ENCODE measurements around the gene GRSF1.
"Not testable (repeated sequence)": the region's sequence is repeated elsewhere in the genome, so short reads cannot be mapped to it uniquely, and the experiment has no call there.

Gene GRSF1

DNA sequence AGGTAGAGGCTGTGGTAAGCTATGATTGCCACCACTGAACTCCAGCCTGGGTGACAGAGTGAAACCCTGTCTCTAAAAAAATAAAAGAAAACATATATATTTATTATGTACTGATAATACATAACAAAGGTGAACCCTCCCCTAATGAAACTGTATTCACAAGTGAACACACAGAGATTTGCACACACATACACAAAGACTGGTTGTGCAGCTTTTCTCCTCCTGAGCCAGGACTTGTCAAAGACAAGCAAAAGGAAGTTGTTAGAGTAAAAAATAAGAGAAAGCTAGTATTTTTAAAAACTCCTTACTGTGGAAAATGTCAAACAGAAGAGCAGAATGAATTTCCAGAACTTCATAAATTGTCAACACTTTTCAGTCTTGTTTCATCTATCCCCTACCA, 1.5 kb upstream of the GRSF1 start:
- Mint-ChIP-seq H3K4me1 (ENCODE audit: low read depth) (peaks cover 29% of the 10 kb centered on the region), H3K4me3 (no peak overlapping the region), H3K27me3 (no peaks in the 10 kb centered on the region), H3K36me3 (peaks cover 2% of the 10 kb centered on the region), H3K27ac (peak overlapping the region; percentile 72), H3K9me3 (ENCODE audit: low read depth) (no peaks in the 10 kb centered on the region)

DNA sequence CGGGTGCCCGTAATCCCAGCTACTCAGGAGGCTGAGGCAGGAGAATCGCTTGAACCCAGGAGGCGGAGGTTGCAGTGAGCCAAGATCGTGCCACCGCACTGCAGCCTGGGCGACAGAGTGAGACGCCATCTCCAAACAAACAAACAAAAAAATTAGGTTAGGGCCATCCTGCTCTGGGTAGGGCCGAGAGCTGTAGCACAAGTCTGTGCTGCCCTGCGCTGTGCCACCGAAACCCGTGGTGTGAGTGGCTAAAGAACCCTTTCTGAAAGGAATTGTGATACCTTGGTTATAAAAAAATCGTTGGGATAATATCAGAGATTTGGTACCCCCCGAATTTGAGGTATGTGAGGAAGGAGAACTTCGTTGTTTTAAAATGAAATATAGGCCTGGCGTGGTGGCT, 941 bp upstream of the GRSF1 start:
- H3K9me3 Mint-ChIP-seq (ENCODE audit: low read depth); H3K36me3 Mint-ChIP-seq; H3K27me3 Mint-ChIP-seq; H3K4me3 Mint-ChIP-seq: not testable (repeated sequence)
- Mint-ChIP-seq H3K27ac (peak overlapping the region; percentile 16), H3K4me1 (ENCODE audit: low read depth) (peaks cover 34% of the 10 kb centered on the region)

DNA sequence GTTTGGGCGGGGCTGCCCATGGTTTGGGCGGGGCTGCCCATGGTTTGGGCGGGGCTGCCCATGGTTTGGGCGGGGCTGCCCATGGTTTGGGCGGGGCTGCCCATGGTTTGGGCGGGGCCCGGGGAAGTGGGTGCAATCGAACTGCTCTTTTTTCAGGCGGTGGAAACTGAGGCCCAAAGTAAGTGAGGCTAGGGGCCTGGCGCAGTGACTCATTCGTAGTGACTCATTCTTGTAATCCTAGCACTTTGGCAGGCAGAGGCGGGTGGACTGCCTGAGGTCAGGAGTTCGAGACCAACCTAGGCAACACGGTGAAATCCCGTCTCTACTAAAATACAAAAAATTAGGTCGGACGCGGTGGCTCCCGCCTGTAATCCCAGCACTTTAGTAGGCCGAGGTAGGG, 447 bp upstream of the GRSF1 start:
- Mint-ChIP-seq H3K27ac (peak overlapping the region; percentile 41), H3K4me3 (peak overlapping the region; percentile 55), H3K4me1 (ENCODE audit: low read depth) (peaks cover 34% of the 10 kb centered on the region)
- not testable (repeated sequence) for H3K36me3 Mint-ChIP-seq; H3K9me3 Mint-ChIP-seq (ENCODE audit: low read depth); H3K27me3 Mint-ChIP-seq

DNA sequence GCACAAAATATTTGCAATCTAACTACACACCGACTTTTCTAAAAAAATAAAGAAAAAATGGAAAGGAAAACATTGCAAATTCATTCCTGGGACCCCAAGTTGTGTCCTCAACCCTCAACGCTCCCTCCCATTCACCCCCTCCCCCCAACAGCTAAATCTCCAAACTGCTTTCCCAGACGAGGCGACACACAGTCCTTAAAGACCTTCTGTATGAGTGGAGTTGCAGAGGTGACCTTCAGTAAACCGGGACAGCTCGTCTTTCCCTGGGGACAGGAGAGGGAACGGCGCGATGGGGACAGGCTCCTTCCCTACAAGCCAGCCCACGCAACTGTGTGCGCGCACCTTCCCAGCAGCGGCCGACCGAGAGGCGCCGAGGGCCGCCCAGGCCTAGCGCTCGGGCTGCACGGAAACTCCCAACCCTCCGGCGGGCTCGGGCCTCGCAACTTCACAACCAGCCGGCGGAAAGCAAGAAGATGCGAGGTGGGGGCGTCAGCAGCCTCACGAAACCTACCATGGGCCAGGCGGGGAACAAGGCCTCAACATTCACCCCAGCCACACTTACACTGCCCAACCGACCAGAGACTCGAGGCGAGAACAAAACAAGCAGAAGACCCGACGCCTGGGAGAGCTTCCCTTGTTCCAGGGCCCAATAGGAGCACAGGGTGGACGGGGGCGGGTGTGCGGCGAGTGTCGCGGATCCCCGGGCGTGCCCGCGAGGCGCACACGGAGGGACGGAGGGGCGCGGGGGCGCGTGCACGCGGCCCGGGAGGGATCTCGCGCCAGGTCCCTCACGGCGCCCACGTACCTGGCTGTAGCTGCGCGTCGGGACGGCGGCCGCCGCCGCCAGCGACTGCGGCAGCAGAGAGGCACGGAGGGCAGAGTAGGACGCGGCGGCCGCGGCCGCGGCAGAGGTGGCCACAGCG, 763 bp downstream of the GRSF1 start:
- peak overlapping the region; percentile 97 for H3K27ac Mint-ChIP-seq
- H3K9me3 Mint-ChIP-seq (ENCODE audit: low read depth): no peaks in the 10 kb centered on the region
- H3K4me1 Mint-ChIP-seq (ENCODE audit: low read depth): peaks cover 38% of the 10 kb centered on the region
- peak overlapping the region; percentile 95 for H3K4me3 Mint-ChIP-seq
- peaks cover 2% of the 10 kb centered on the region for H3K36me3 Mint-ChIP-seq
- no peaks in the 10 kb centered on the region for H3K27me3 Mint-ChIP-seq

DNA sequence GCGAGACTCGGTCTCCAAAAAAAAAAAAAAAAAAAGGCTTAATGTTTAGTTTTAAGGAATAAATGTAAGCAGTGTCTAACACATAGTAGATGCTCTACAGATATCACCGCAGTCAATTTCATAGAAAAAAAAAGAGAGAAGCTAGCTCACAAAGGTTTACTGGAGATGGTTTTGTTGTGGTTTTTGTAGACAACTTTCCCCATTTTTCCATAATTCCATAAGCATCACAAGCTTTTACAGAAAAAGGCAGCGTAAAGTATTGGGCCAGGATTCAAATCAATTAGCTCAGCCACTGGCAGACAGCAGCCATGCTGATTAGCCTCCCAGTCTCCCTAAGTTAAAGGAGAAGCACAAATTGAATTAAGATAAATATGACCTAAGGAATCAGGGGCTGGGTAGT, 1.5 kb downstream of the GRSF1 start:
- Mint-ChIP-seq H3K9me3 (ENCODE audit: low read depth) (no peaks in the 10 kb centered on the region), H3K27ac (peak overlapping the region; percentile 97)

DNA sequence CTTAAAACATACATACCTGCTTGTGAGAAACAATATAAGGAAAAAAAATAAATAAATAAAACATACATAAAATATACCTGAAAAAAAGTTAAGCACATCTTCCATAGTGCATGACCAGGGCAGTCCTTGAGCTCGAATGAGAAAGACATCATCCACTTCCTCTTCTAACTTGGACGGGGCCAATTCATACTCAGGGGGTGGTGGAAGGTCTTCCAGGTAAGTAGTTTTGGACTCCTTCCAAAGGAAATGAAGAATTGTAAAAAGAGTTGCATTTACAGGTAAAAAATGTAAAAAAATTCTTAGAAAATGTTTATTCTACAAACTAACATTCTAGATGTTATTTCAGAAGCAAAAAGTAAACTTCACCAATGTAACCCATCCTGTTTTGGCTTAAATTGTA, 3.6 kb downstream of the GRSF1 start:
- H3K27ac Mint-ChIP-seq: no peak overlapping the region
- H3K27me3 Mint-ChIP-seq: no peaks in the 10 kb centered on the region
- H3K36me3 Mint-ChIP-seq: peaks cover 8% of the 10 kb centered on the region
- peaks cover 35% of the 10 kb centered on the region for H3K4me1 Mint-ChIP-seq (ENCODE audit: low read depth)
- peak overlapping the region; percentile 95 for H3K4me3 Mint-ChIP-seq
- no peaks in the 10 kb centered on the region for H3K9me3 Mint-ChIP-seq (ENCODE audit: low read depth)

More for the DNA sequence above, 1.5 kb downstream of the GRSF1 start:
- Mint-ChIP-seq H3K4me3 (peak overlapping the region; percentile 95), H3K27me3 (no peaks in the 10 kb centered on the region), H3K36me3 (peaks cover 2% of the 10 kb centered on the region), H3K4me1 (ENCODE audit: low read depth) (peaks cover 40% of the 10 kb centered on the region)

DNA sequence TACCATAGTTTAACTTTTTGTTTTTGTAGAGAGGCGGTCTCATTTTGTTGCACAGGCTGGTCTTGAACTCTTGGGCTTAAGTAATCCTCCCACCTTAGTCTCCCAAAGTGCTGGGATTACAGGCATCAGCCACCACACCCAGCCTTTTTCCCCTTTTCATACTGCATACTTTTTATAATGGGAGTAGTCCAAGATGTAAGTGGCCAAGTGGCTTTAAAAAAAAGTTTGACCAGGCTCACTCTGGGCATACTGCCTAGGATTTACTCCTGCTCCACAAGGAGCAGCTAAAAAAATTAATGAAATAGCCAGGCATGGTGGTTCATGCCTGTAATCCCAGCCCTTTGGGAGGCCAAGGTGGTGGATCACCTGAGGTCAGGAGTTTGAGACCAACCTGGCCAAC, 6.0 kb downstream of the GRSF1 start:
- Mint-ChIP-seq H3K27me3 (no peaks in the 10 kb centered on the region), H3K4me3 (no peak overlapping the region), H3K4me1 (ENCODE audit: low read depth) (peaks cover 35% of the 10 kb centered on the region), H3K27ac (no peak overlapping the region), H3K9me3 (ENCODE audit: low read depth) (no peaks in the 10 kb centered on the region), H3K36me3 (peaks cover 8% of the 10 kb centered on the region)

DNA sequence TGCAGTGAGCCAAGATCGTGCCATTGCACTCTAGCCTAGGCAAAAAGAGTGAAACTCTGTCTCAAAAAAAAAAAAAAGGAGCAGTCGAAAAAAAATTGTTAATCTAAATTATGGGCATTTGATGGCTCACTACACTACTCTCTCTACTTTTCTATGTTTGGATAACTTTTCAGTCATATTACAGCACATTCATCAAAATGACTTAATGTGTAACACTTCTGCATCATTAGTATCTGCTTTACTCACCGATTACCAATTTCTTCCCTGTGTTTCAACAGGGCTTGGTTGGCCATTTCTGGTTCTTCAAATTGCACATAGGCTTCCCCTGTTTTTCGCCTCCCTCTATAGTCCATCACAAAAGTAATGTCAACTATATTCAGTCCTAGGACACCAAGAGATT, 8.4 kb downstream of the GRSF1 start:
- no peaks in the 10 kb centered on the region for H3K27me3 Mint-ChIP-seq
- H3K27ac Mint-ChIP-seq: no peak overlapping the region
- peaks cover 21% of the 10 kb centered on the region for H3K4me1 Mint-ChIP-seq (ENCODE audit: low read depth)
- peaks cover 7% of the 10 kb centered on the region for H3K36me3 Mint-ChIP-seq
- H3K9me3 Mint-ChIP-seq (ENCODE audit: low read depth): no peaks in the 10 kb centered on the region
- no peak overlapping the region for H3K4me3 Mint-ChIP-seq

DNA sequence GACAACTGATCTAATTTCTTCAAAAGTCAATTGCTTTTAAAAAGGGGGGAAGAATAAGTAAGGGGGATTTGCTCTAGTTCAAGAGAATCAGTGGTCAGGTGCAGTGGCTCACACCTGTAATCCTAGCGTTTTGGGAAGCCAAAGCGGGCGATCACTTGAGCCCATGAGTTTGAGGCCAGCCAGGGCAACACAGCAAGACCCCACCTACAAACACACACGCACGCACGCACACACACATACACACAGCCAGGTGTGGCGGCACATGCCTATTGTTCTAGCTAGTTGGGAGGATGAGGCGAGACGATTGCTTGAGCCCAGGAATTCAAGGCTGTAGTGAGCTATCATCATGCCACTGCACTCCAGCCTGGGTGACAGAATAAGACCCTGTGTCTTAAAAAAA, 9.6 kb downstream of the GRSF1 start:
- peaks cover 15% of the 10 kb centered on the region for H3K4me1 Mint-ChIP-seq (ENCODE audit: low read depth)
- H3K27ac Mint-ChIP-seq: no peak overlapping the region
- H3K9me3 Mint-ChIP-seq (ENCODE audit: low read depth): no peaks in the 10 kb centered on the region
- peaks cover 7% of the 10 kb centered on the region for H3K36me3 Mint-ChIP-seq
- no peaks in the 10 kb centered on the region for H3K27me3 Mint-ChIP-seq
- no peak overlapping the region for H3K4me3 Mint-ChIP-seq

DNA sequence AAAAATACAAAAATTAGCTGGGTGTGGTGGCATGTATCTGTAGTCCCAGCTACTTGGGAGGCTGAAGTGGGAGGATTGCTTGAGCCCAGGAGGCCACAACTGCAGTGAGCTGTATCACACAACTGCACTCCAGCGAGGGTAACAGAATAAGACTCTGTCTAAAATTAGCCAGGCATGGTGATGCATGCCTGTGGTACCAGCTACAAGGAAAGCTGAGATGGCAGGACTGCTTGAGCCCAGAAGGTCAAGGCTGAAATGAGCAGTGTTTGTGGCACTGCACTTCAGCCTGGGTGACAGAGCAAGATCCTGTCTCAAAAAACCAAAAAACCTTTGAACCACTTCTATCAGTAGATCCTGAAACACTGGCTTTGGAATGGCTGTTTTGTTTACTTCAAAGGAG, 10.2 kb downstream of the GRSF1 start:
- Mint-ChIP-seq H3K27ac (no peak overlapping the region), H3K9me3 (ENCODE audit: low read depth) (no peaks in the 10 kb centered on the region), H3K36me3 (peaks cover 7% of the 10 kb centered on the region), H3K4me3 (no peak overlapping the region), H3K27me3 (no peaks in the 10 kb centered on the region), H3K4me1 (ENCODE audit: low read depth) (peaks cover 11% of the 10 kb centered on the region)

DNA sequence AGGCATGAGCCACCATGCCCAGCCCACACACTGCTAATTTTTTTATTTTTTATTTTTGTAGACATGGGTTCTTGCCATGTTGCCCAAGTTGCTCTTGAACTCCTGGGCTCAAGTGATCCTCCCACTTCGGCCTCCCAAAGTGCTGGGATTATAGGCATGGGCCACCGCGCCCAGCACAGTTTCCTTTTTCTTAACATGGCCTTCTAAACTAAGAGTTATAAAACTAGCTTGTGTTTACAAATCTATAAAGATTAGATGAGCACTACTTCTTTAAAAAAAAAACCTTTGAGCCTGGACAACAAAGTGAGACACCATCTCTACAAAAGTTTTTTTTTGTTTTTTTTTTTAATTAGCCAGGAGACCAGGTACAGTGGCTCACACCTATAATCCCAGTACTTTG, 10.7 kb downstream of the GRSF1 start:
- H3K27ac Mint-ChIP-seq: no peak overlapping the region
- H3K36me3 Mint-ChIP-seq: peaks cover 7% of the 10 kb centered on the region
- H3K4me3 Mint-ChIP-seq: no peak overlapping the region
- H3K27me3 Mint-ChIP-seq: no peaks in the 10 kb centered on the region
- H3K9me3 Mint-ChIP-seq (ENCODE audit: low read depth): no peaks in the 10 kb centered on the region
- peaks cover 9% of the 10 kb centered on the region for H3K4me1 Mint-ChIP-seq (ENCODE audit: low read depth)

DNA sequence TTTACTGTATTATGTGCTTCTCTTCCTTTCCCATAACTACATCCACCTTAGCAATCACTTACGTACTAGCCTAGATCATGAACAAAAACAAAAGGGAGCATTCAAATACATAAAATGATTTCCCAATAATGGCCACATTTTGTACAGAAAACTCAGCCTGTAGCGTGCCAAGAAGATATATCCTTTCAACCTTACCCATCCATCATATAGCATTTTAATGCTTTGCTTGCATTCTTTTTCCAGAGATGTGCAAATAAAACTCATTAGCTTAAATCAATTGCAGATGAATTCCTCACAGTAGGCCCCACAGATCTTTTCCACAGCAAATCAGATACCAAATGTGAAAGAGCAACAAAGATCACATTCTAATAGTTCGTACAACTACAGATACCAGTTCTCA, 20.8 kb downstream of the GRSF1 start:
- no peaks in the 10 kb centered on the region for H3K9me3 Mint-ChIP-seq (ENCODE audit: low read depth)
- H3K4me1 Mint-ChIP-seq (ENCODE audit: low read depth): peaks cover 17% of the 10 kb centered on the region
- peak overlapping the region; percentile 2 for H3K27ac Mint-ChIP-seq
- peaks cover 10% of the 10 kb centered on the region for H3K36me3 Mint-ChIP-seq
- no peak overlapping the region for H3K4me3 Mint-ChIP-seq
- H3K27me3 Mint-ChIP-seq: no peaks in the 10 kb centered on the region

DNA sequence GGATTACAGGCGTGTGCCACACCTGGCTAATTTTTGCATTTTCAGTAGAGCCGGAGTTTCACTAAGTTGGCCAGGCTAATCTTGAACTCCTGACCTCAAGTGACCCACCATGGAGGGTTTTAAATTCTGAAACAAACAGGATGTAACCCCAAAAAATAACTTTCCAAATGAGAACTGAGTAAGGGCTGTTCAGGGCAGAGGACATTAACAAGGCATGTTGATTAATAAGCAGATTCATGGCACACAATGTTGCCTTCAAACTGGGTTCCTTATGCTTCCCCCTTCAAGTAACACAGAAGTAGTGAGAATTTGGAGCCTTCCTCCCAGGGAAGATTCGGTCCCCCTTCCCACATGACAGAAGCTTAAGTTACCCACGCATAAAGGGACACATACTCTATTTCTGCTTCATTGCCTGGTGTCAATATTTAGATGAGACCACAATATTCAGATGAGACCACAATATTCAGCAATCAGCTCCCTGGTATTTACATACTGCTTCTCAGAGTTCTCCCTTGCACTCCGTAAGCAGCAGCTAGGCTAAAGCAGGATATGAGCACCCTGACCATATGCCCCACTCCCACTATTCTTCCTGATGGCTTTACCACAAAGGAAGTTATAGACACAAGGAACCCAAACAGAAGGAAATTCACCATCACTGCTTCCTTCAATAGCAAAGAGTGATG, 21.4 kb downstream of the GRSF1 start:
- Mint-ChIP-seq H3K9me3 (ENCODE audit: low read depth) (no peaks in the 10 kb centered on the region), H3K4me1 (ENCODE audit: low read depth) (peaks cover 17% of the 10 kb centered on the region), H3K27me3 (no peaks in the 10 kb centered on the region), H3K4me3 (no peak overlapping the region), H3K27ac (peak overlapping the region; percentile 16), H3K36me3 (peaks cover 12% of the 10 kb centered on the region)

DNA sequence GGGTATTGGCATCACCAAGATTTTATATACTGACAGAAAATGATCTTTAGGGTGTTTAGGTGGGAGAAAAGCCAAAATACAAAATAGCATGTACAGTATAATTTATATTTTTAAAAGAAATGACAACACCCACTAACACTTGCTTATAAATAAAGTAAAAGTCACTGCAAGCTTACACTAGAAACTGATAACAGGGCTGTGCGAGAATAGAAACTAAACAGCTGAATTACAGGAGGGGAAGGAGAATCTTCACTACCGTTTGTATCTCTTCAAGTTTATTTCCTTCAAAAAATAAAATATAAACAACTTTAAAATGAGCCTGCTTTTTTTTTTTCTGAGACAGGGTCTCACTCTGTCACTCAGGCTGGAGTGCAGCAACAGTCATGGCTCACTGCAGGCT, 22.8 kb downstream of the GRSF1 start:
- H3K9me3 Mint-ChIP-seq (ENCODE audit: low read depth): no peaks in the 10 kb centered on the region
- peaks cover 12% of the 10 kb centered on the region for H3K36me3 Mint-ChIP-seq
- H3K27me3 Mint-ChIP-seq: no peaks in the 10 kb centered on the region
- H3K27ac Mint-ChIP-seq: peak overlapping the region; percentile 55
- H3K4me3 Mint-ChIP-seq: no peak overlapping the region
- peaks cover 17% of the 10 kb centered on the region for H3K4me1 Mint-ChIP-seq (ENCODE audit: low read depth)

DNA sequence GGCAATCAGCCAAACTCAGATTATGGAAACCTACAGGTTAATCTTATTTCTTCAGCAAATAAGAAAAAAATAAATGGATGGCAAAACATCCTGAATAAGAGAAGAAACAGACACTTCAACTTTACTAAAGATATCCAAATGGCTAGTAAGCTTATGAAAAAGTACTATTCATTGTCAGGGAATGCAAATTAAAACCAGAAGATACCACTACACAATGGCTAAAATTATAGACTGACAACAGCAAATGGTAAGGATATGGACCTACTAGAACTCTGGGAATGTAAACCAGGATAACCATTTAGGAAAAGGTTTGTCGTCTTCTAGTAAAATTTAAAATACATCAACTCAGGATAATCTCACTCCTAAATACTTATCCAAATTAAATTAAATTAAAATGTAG, 24.3 kb downstream of the GRSF1 start:
- Mint-ChIP-seq H3K4me3 (no peak overlapping the region), H3K9me3 (ENCODE audit: low read depth) (no peaks in the 10 kb centered on the region), H3K27me3 (no peaks in the 10 kb centered on the region), H3K4me1 (ENCODE audit: low read depth) (peaks cover 17% of the 10 kb centered on the region), H3K36me3 (peaks cover 12% of the 10 kb centered on the region), H3K27ac (peak overlapping the region; percentile 4)
